IPS-NIHi11 (cell line): ENCODE data around the gene C2orf66.

ENCODE experiments used
- DNase-seq: peaks from one replicate; pipeline ENCODE4 v3.0.0; 2012; ENCODE audit warnings: mixed read lengths, low spot score

The C2orf66 gene

GRCh38 chr2:196759378-196759706 lies 49.8 kb downstream of the C2orf66 start:
- no peak for DNase-seq

GRCh38 chr2:196758474-196759377 lies 50.4 kb downstream of the C2orf66 start:
- no peak for DNase-seq
